H9 (cell line): Measurements from ENCODE around the gene LRRC61. TPM values are rescaled to one million over a fixed set of nuclear protein-coding genes. Genes with fewer than 3 reads are reported as not detected.

ENCODE experiments used
- DNase-seq: peaks from one replicate; pipeline ENCODE4 v3.0.0-alpha.2; 2017
- H2AFZ ChIP-seq: one replicate; pipeline ENCODE4 v1.6.1; 2013; ENCODE audit warnings: mild to moderate bottlenecking, low read length, control low read depth, moderate library complexity
- H2AK5ac ChIP-seq: 2 replicates; pipeline ENCODE4 v1.6.1; 2013; ENCODE audit warnings: low read length, control low read depth, mixed read lengths; ENCODE audit not compliant: insufficient read length
- H2BK120ac ChIP-seq: one replicate; pipeline ENCODE4 v1.6.1; 2013; ENCODE audit warnings: low read depth, mild to moderate bottlenecking, low read length, control low read depth, inconsistent platforms; ENCODE audit not compliant: poor library complexity, severe bottlenecking
- H2BK12ac ChIP-seq: 2 replicates; pipeline ENCODE4 v1.6.1; 2013; ENCODE audit warnings: low read length, control low read depth, mixed read lengths, low read depth; ENCODE audit not compliant: insufficient read length
- H2BK15ac ChIP-seq: 2 replicates; pipeline ENCODE4 v1.6.1; 2013; ENCODE audit warnings: low read depth, low read length, control low read depth
- H2BK20ac ChIP-seq: one replicate; pipeline ENCODE4 v1.6.1; 2013; ENCODE audit warnings: low read depth, mild to moderate bottlenecking, low read length, control low read depth, inconsistent platforms; ENCODE audit not compliant: poor library complexity, severe bottlenecking
- H2BK5ac ChIP-seq: 2 replicates; pipeline ENCODE4 v1.6.1; 2013; ENCODE audit warnings: low read length, control low read depth, mixed read lengths; ENCODE audit not compliant: insufficient read length
- H3K14ac ChIP-seq: 2 replicates; pipeline ENCODE4 v1.6.1; 2013; ENCODE audit warnings: low read length, control low read depth; ENCODE audit not compliant: insufficient read depth
- H3K18ac ChIP-seq: 2 replicates; pipeline ENCODE4 v1.6.1; 2013; ENCODE audit warnings: low read depth, mild to moderate bottlenecking, mixed read lengths, low read length, control low read depth; ENCODE audit not compliant: insufficient read length
- H3K23ac ChIP-seq: 2 replicates; pipeline ENCODE4 v1.6.1; 2013; ENCODE audit warnings: low read length, control low read depth, mixed read lengths, low read depth; ENCODE audit not compliant: insufficient read length
- H3K23me2 ChIP-seq: 2 replicates; pipeline ENCODE4 v1.6.1; 2013; ENCODE audit warnings: low read depth, mild to moderate bottlenecking, mixed read lengths, low read length, control low read depth; ENCODE audit not compliant: insufficient read length, poor library complexity, severe bottlenecking
- H3K27ac ChIP-seq: 2 replicates; pipeline ENCODE4 v1.5.1; 2013; ENCODE audit warnings: low read length, control low read depth, mixed read lengths, low read depth; ENCODE audit not compliant: insufficient read length
- H3K27me3 ChIP-seq: 2 replicates; pipeline ENCODE4 v1.6.1; 2013; ENCODE audit warnings: low read length, control low read depth, inconsistent platforms; ENCODE audit not compliant: insufficient read depth
- H3K4ac ChIP-seq: 2 replicates; pipeline ENCODE4 v1.6.1; 2013; ENCODE audit warnings: low read depth, mild to moderate bottlenecking, control low read depth, inconsistent platforms, low read length, moderate library complexity
- H3K4me1 ChIP-seq: 2 replicates; pipeline ENCODE4 v1.6.1; 2013; ENCODE audit warnings: low read length, control low read depth, inconsistent platforms; ENCODE audit not compliant: insufficient read depth
- H3K4me2 ChIP-seq: 2 replicates; pipeline ENCODE4 v1.6.1; 2013; ENCODE audit warnings: low read length, control low read depth, mixed read lengths; ENCODE audit not compliant: insufficient read length, insufficient read depth
- H3K56ac ChIP-seq: 2 replicates; pipeline ENCODE4 v1.6.1; 2013; ENCODE audit warnings: low read depth, mild to moderate bottlenecking, mixed read lengths, low read length, control low read depth; ENCODE audit not compliant: insufficient read length
- H3K79me1 ChIP-seq: 2 replicates; pipeline ENCODE4 v1.6.1; 2013; ENCODE audit warnings: low read depth, mild to moderate bottlenecking, moderate library complexity, low read length, control low read depth, inconsistent platforms; ENCODE audit not compliant: insufficient read depth, poor library complexity, severe bottlenecking
- H3K79me2 ChIP-seq: 2 replicates; pipeline ENCODE4 v1.6.1; 2013; ENCODE audit warnings: low read length, control low read depth, inconsistent platforms; ENCODE audit not compliant: insufficient read depth
- H3K9ac ChIP-seq: 2 replicates; pipeline ENCODE4 v1.6.1; 2013; ENCODE audit warnings: low read length, control low read depth, mixed read lengths; ENCODE audit not compliant: insufficient read length; ENCODE audit errors: extremely low read depth
- H3K9me3 ChIP-seq: one replicate; pipeline ENCODE4 v1.6.1; 2013; ENCODE audit warnings: low read depth, low read length, inconsistent platforms; ENCODE audit not compliant: control insufficient read depth
- H3T11ph ChIP-seq: one replicate; pipeline ENCODE4 v1.6.1; 2013; ENCODE audit warnings: mild to moderate bottlenecking, low read length, control low read depth, inconsistent platforms
- H4K20me1 ChIP-seq: one replicate; pipeline ENCODE4 v1.6.1; 2013; ENCODE audit not compliant: control insufficient read depth, insufficient read length, insufficient read depth
- H4K5ac ChIP-seq: 2 replicates; pipeline ENCODE4 v1.6.1; 2013; ENCODE audit warnings: low read depth, mild to moderate bottlenecking, mixed read lengths, low read length, control low read depth; ENCODE audit not compliant: insufficient read length
- H4K8ac ChIP-seq: replicated peaks from 2 replicates; pipeline ENCODE4 v1.6.1; 2013; ENCODE audit warnings: low read length, control low read depth, mixed read lengths, low read depth; ENCODE audit not compliant: insufficient read length
- H4K91ac ChIP-seq: 2 replicates; pipeline ENCODE4 v1.6.1; 2013; ENCODE audit warnings: low read depth, mild to moderate bottlenecking, moderate library complexity, mixed read lengths, low read length, control low read depth; ENCODE audit not compliant: insufficient read length
- H3K27ac Mint-ChIP-seq, 3 experiments: 2 replicates in 2 of 3; 3 replicates in 1 of 3; pipeline ENCODE4 v1.8.0; 2020 to 2021; ENCODE audit warnings: mixed read lengths in 3 of 3, mild to moderate bottlenecking in 1 of 3, moderate library complexity in 1 of 3
- H3K27me3 Mint-ChIP-seq: 2 replicates; pipeline ENCODE4 v1.8.0; 2021; ENCODE audit warnings: low read depth, mild to moderate bottlenecking, moderate library complexity, mixed read lengths
- H3K36me3 Mint-ChIP-seq, 3 experiments: 2 replicates in 2 of 3; 3 replicates in 1 of 3; pipeline ENCODE4 v1.8.0; 2020 to 2021; ENCODE audit warnings: low read depth in 3 of 3, mixed read lengths in 3 of 3; ENCODE audit not compliant: insufficient read depth in 1 of 3
- H3K4me1 Mint-ChIP-seq, 2 experiments: 2 replicates each; pipeline ENCODE4 v1.8.0; 2020; ENCODE audit warnings: mixed read lengths in 2 of 2
- H3K4me3 Mint-ChIP-seq, 2 experiments: 2 replicates in 1 of 2; 3 replicates in 1 of 2; pipeline ENCODE4 v1.8.0; 2020 to 2021; ENCODE audit warnings: mild to moderate bottlenecking in 2 of 2, mixed read lengths in 2 of 2, moderate library complexity in 1 of 2
- H3K9me3 Mint-ChIP-seq, 2 experiments: 2 replicates in 1 of 2; 3 replicates in 1 of 2; pipeline ENCODE4 v1.8.0; 2020; ENCODE audit warnings: mild to moderate bottlenecking in 2 of 2, mixed read lengths in 2 of 2, moderate library complexity in 1 of 2
- CTCF ChIP-seq: fragments of 200-600 bp; sonication (generic); conservative IDR thresholded peaks from 3 replicates; pipeline ENCODE4 v1.8.0; 2021; ENCODE audit warnings: antibody characterized with exemption, mild to moderate bottlenecking
- WGBS: extraction: QIAGEN DNeasy Blood & Tissue Kit; methylation state at CpG from one replicate; pipeline ENCODE4 v1.1.7; 2013; ENCODE audit warnings: missing lambda C conversion rate, low lambda C conversion rate, mixed read lengths; ENCODE audit not compliant: insufficient read length; ENCODE audit errors: extremely low coverage; 5-methylcytosine and 5-hydroxymethylcytosine counted together
- total RNA-seq: library from RNA; stranded (reverse); gene quantifications from 2 replicates; pipeline ENCODE4 v1.2.1, GENCODE V29; 2021

Gene LRRC61
- total RNA-seq, 1 experiment from 2014 or later, result 24.4 TPM

- H2AFZ ChIP-seq, result no peak overlapping the region
- H2BK20ac ChIP-seq, result no peak overlapping the region
- no peak for TF ChIP-seq CTCF
- H3K79me1 ChIP-seq, result no peaks in the 10 kb centered on the region
- H3K4ac ChIP-seq, result no peak overlapping the region
- no peaks in the 10 kb centered on the region for H3K23me2 ChIP-seq
- no peak overlapping the region for H2BK5ac ChIP-seq
- no peak overlapping the region for H2BK120ac ChIP-seq
- H3T11ph ChIP-seq, result no peak overlapping the region
- no peak overlapping the region for H3K4me2 ChIP-seq
- H3K14ac ChIP-seq, result no peak overlapping the region
- no peak overlapping the region for H4K5ac ChIP-seq
- WGBS, result 100% methylated on average over 1 of the region's 2 CpGs
- DNase-seq, result no peak
- H3K36me3 Mint-ChIP-seq, result peaks cover 0 to 4% (median 0%) of the 10 kb centered on the region in 3 experiments; a peak in 1 of 7 replicates
- H3K18ac ChIP-seq, result no peak overlapping the region
- H3K27me3 Mint-ChIP-seq, result peaks cover 1% of the 10 kb centered on the region
- no peak overlapping the region for H3K27ac ChIP-seq
- H3K4me1 Mint-ChIP-seq, result peaks cover 33 to 45% of the 10 kb centered on the region in 2 experiments
- H3K9me3 Mint-ChIP-seq, result peaks cover 4 to 7% of the 10 kb centered on the region in 2 experiments; a peak in 3 of 5 replicates
- H2BK15ac ChIP-seq, result no peak overlapping the region
- 0 out of 2 replicates have a peak, but pooled peaks cover 3% of the 10 kb centered on the region for H3K4me1 ChIP-seq
- H3K23ac ChIP-seq, result no peak overlapping the region
- H3K9me3 ChIP-seq, result no peaks in the 10 kb centered on the region
- no peak overlapping the region for H2AK5ac ChIP-seq
- no peak overlapping the region for H3K56ac ChIP-seq
- H4K91ac ChIP-seq, result no peak overlapping the region
- peak overlapping the region in 1 of 2 experiments; percentile 25; a peak in 1 of 5 replicates for H3K4me3 Mint-ChIP-seq
- no peak overlapping the region for H4K8ac ChIP-seq
- no peaks in the 10 kb centered on the region for H4K20me1 ChIP-seq
- no peak overlapping the region for H2BK12ac ChIP-seq
- no peaks in the 10 kb centered on the region for H3K27me3 ChIP-seq
- no peak overlapping the region; a peak in 1 of 7 replicates for H3K27ac Mint-ChIP-seq
- no peaks in the 10 kb centered on the region for H3K79me2 ChIP-seq
- H3K9ac ChIP-seq, result no peak overlapping the region
These were observed 36.6 kb downstream of the LRRC61 start for GRCh38 chr7:150359622-150360362.
